HepG2 (cell line): Measurements from ENCODE around the gene TOMM6. TPM values are rescaled to one million over a fixed set of nuclear protein-coding genes. Genes with fewer than 3 reads are reported as not detected.

Experiments used
- ARID5B ChIP-seq: IDR thresholded peaks from 2 replicates; pipeline ENCODE4 v1.4.0; 2020; ENCODE audit warnings: mild to moderate bottlenecking, missing genetic modification reagents
- CBX2 ChIP-seq, 2 experiments: fragments of 200-600 bp in 1 of 2; sonication (generic); formaldehyde crosslinking in 1 of 2; IDR thresholded peaks; 2 replicates each; pipeline versions ENCODE4 v1.7.0 to v1.8.1; 2018 to 2022; ENCODE audit warnings: low read depth in 2 of 2, low read length in 1 of 2, mild to moderate bottlenecking in 1 of 2, missing genetic modification reagents in 1 of 2
- MIER3 ChIP-seq: IDR thresholded peaks from 2 replicates; pipeline ENCODE4 v1.6.1; 2016; ENCODE audit warnings: missing compliant biosample characterization, borderline replicate concordance
- PATZ1 ChIP-seq: sonication (generic); formaldehyde crosslinking; IDR thresholded peaks from 2 replicates; pipeline ENCODE4 v1.4.0; 2020; ENCODE audit warnings: missing genetic modification reagents
- SMC3 ChIP-seq: IDR thresholded peaks from 2 replicates; pipeline ENCODE4 v1.6.1; 2011; ENCODE audit warnings: low read length, improper control_type of control experiment
- ZBTB49 ChIP-seq: sonication (generic); formaldehyde crosslinking; IDR thresholded peaks from 2 replicates; pipeline ENCODE4 v1.4.0; 2020; ENCODE audit warnings: missing genetic modification reagents, borderline replicate concordance
- ZNF281 ChIP-seq: sonication (generic); formaldehyde crosslinking; IDR thresholded peaks from 2 replicates; pipeline ENCODE4 v1.4.0; 2020; ENCODE audit warnings: missing genetic modification reagents, borderline replicate concordance
- ZNF652 ChIP-seq: IDR thresholded peaks from 2 replicates; pipeline ENCODE4 v1.6.1; 2016; ENCODE audit warnings: low read depth, borderline replicate concordance
- ZNF737 ChIP-seq: sonication (generic); formaldehyde crosslinking; IDR thresholded peaks from 2 replicates; pipeline ENCODE4 v1.5.0; 2020; ENCODE audit warnings: missing genetic modification reagents, mild to moderate bottlenecking, borderline replicate concordance
- ZNF777 ChIP-seq: sonication (generic); formaldehyde crosslinking; IDR thresholded peaks from 2 replicates; pipeline ENCODE4 v1.4.0; 2020; ENCODE audit warnings: missing genetic modification reagents
- polyA plus RNA-seq, 8 experiments: library from polyadenylated mRNA; depleted of rRNA in 3 of 8; stranded (reverse) in 7 of 8; unstranded in 1 of 8; fragments of >200 nt; fragmentation: Illumina TruSeq in 4 of 8; extraction: Trizol in 4 of 8; gene quantifications; 2 replicates each; pipeline versions ENCODE4 v1.2.1 to v1.2.3, GENCODE V29; 2011 to 2016; ENCODE audit warnings: low read depth in 4 of 8, missing spikeins in 1 of 8, mixed read lengths in 1 of 8; ENCODE audit not compliant: insufficient read depth in 1 of 8
- total RNA-seq, 5 experiments: library from RNA; depleted of rRNA; stranded (reverse); fragments of >200 nt; fragmentation: Illumina TruSeq; extraction: Trizol; gene quantifications; 2 replicates each; pipeline ENCODE4 v1.2.3, GENCODE V29; 2016; ENCODE audit warnings: low read depth in 1 of 5
- TF ChIP-seq, protein P1 (sequence below): sonication (generic); formaldehyde crosslinking; IDR thresholded peaks from 2 replicates; pipeline ENCODE4 v1.4.0; 2020; ENCODE audit warnings: missing genetic modification reagents
- TF ChIP-seq, protein P2 (sequence below): sonication (generic); formaldehyde crosslinking; IDR thresholded peaks from 2 replicates; pipeline ENCODE4 v1.5.0; 2020; ENCODE audit warnings: missing genetic modification reagents, mild to moderate bottlenecking, borderline replicate concordance
- TF ChIP-seq, protein P3 (sequence below): sonication (generic); formaldehyde crosslinking; IDR thresholded peaks from 2 replicates; pipeline ENCODE4 v1.5.1; 2020; ENCODE audit warnings: missing genetic modification reagents, mild to moderate bottlenecking, borderline replicate concordance

The TOMM6 gene
- total and polyA plus RNA-seq, 2 of the 13 experiments (the other 11 are each of a cell fraction or from before 2014, with no cell fraction given): 320 to 321 TPM

- no peak for TF ChIP-seq ZNF777 (CRISPR knock-in tag)
- TF ChIP-seq, protein P1, sequence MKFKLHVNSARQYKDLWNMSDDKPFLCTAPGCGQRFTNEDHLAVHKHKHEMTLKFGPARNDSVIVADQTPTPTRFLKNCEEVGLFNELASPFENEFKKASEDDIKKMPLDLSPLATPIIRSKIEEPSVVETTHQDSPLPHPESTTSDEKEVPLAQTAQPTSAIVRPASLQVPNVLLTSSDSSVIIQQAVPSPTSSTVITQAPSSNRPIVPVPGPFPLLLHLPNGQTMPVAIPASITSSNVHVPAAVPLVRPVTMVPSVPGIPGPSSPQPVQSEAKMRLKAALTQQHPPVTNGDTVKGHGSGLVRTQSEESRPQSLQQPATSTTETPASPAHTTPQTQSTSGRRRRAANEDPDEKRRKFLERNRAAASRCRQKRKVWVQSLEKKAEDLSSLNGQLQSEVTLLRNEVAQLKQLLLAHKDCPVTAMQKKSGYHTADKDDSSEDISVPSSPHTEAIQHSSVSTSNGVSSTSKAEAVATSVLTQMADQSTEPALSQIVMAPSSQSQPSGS: 0 out of 2 replicates have a peak, but pooled peaks have one; percentile 4
- TF ChIP-seq ZBTB49 (CRISPR knock-in tag): no peak
- TF ChIP-seq, protein P2, sequence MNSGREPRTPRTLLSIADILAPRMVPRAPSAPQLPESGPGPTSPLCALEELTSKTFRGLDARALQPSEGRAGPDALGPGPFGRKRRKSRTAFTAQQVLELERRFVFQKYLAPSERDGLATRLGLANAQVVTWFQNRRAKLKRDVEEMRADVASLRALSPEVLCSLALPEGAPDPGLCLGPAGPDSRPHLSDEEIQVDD (CRISPR knock-in tag): no peak
- TF ChIP-seq ZNF737 (CRISPR knock-in tag): no peak
- TF ChIP-seq ARID5B (CRISPR knock-in tag): 0 out of 2 replicates have a peak, but pooled peaks have one; percentile 8
- TF ChIP-seq SMC3: no peak
- TF ChIP-seq, protein P3, sequence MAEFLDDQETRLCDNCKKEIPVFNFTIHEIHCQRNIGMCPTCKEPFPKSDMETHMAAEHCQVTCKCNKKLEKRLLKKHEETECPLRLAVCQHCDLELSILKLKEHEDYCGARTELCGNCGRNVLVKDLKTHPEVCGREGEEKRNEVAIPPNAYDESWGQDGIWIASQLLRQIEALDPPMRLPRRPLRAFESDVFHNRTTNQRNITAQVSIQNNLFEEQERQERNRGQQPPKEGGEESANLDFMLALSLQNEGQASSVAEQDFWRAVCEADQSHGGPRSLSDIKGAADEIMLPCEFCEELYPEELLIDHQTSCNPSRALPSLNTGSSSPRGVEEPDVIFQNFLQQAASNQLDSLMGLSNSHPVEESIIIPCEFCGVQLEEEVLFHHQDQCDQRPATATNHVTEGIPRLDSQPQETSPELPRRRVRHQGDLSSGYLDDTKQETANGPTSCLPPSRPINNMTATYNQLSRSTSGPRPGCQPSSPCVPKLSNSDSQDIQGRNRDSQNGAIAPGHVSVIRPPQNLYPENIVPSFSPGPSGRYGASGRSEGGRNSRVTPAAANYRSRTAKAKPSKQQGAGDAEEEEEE (CRISPR knock-in tag): no peak
- TF ChIP-seq PATZ1 (CRISPR knock-in tag): peak; percentile 59
- TF ChIP-seq ZNF281 (CRISPR knock-in tag): no peak
- no peak for TF ChIP-seq ZNF652 (CRISPR knock-in tag)
- no peak for TF ChIP-seq MIER3 (CRISPR knock-in tag)
- no peak for TF ChIP-seq CBX2 (IDR thresholded peaks at IDR 0.05; ENCODE audit: low read depth, low read length)
- no peak for TF ChIP-seq CBX2 (CRISPR knock-in tag; IDR thresholded peaks at IDR 0.05; ENCODE audit: low read depth)
Measured at GRCh38 chr6:41739041-41739440, 48.5 kb upstream of the TOMM6 start (continued).
